GM12873 (cell line): Measurements from ENCODE around the gene ZNF555.

Source experiments
- CTCF ChIP-seq: IDR thresholded peaks from 2 replicates; pipeline ENCODE4 v1.5.1; 2012; ENCODE audit warnings: low read depth, mild to moderate bottlenecking, moderate library complexity, low read length, control low read depth; ENCODE audit not compliant: insufficient read depth; ENCODE audit errors: missing control alignments

Gene ZNF555

GRCh38 chr19:2877398-2878331, 36.4 kb downstream of the ZNF555 start:
- no peak for TF ChIP-seq CTCF

- TF ChIP-seq CTCF = no peak
Measured at GRCh38 chr19:2883686-2884439, 42.6 kb downstream of the ZNF555 start.

- no peak for TF ChIP-seq CTCF
Measured at GRCh38 chr19:2885736-2886135, 44.5 kb downstream of the ZNF555 start.

- TF ChIP-seq CTCF = peak; percentile 65
Measured at GRCh38 chr19:2887391-2887914, 46.2 kb downstream of the ZNF555 start.

GRCh38 chr19:2888731-2889224, 47.5 kb downstream of the ZNF555 start:
- TF ChIP-seq CTCF = no peak

- no peak for TF ChIP-seq CTCF
Measured at GRCh38 chr19:2896694-2897093, 55.4 kb downstream of the ZNF555 start.
